OCI-LY7 (cell line): ENCODE results near the gene ZFP36L1. TPM values are rescaled to one million over a fixed set of nuclear protein-coding genes. Genes with fewer than 3 reads are reported as not detected.

Source experiments
- BruUV-seq: library from RNA; stranded (reverse); fragments of 400-500 nt; replicated peaks from 2 replicates; lab custom pipeline; 2021; lab: Mats Ljungman, UMichigan
- CTCF ChIA-PET: fragments of 300-600 bp; sonication (Branson Sonifier 250); formaldehyde crosslinking; loops from one replicate; lab custom pipeline; 2022; ENCODE audit warnings: antibody characterized with exemption; ENCODE audit not compliant: unreplicated experiment; lab: Charles Lee
- POLR2A ChIA-PET: fragments of 300-600 bp; sonication (Branson Sonifier 250); formaldehyde crosslinking; loops from one replicate; lab custom pipeline; 2022; ENCODE audit warnings: antibody characterized with exemption; lab: Charles Lee
- DNase-seq: peaks from one replicate; pipeline ENCODE4 v3.0.0-alpha.2; 2015; ENCODE audit warnings: low spot score
- H2AFZ ChIP-seq: fragments of 200-600 bp; sonication (generic), shearing (Covaris generic); 2 replicates; pipeline ENCODE4 v1.6.1; 2014; ENCODE audit warnings: mild to moderate bottlenecking, antibody characterized with exemption, low read length, moderate library complexity
- H3K27ac ChIP-seq: fragments of 200-600 bp; sonication (generic); 2 replicates; pipeline ENCODE4 v1.5.1; 2014; ENCODE audit warnings: mixed run types, low read depth, mild to moderate bottlenecking, moderate library complexity, low read length, inconsistent platforms; ENCODE audit not compliant: poor library complexity, severe bottlenecking
- H3K36me3 ChIP-seq: fragments of 200-600 bp; sonication (generic); 2 replicates; pipeline ENCODE4 v1.6.1; 2014; ENCODE audit warnings: mild to moderate bottlenecking, antibody characterized with exemption, low read length, moderate library complexity, mixed read lengths; ENCODE audit not compliant: insufficient read depth
- H3K4me1 ChIP-seq: fragments of 200-600 bp; sonication (generic); 2 replicates; pipeline ENCODE4 v1.5.1; 2014; ENCODE audit warnings: mild to moderate bottlenecking, low read length; ENCODE audit not compliant: insufficient read depth, poor library complexity, severe bottlenecking
- H3K4me2 ChIP-seq: fragments of 200-600 bp; sonication (generic); 2 replicates; pipeline ENCODE4 v1.6.1; 2014; ENCODE audit warnings: mild to moderate bottlenecking, low read length
- H3K4me3 ChIP-seq: fragments of 200-600 bp; sonication (generic); 2 replicates; pipeline ENCODE4 v1.5.1; 2014; ENCODE audit warnings: mild to moderate bottlenecking, low read depth, low read length; ENCODE audit not compliant: poor library complexity, severe bottlenecking
- H3K79me2 ChIP-seq: fragments of 200-600 bp; sonication (generic); 2 replicates; pipeline ENCODE4 v1.6.1; 2016; ENCODE audit warnings: low read depth, mild to moderate bottlenecking, low read length, moderate library complexity, mixed read lengths; ENCODE audit not compliant: insufficient read depth
- H3K9me2 ChIP-seq: fragments of 200-600 bp; sonication (generic); 2 replicates; pipeline ENCODE4 v1.6.1; 2016; ENCODE audit warnings: mild to moderate bottlenecking, low read length, mixed read lengths; ENCODE audit not compliant: insufficient read depth
- H3K9me3 ChIP-seq: fragments of 200-600 bp; sonication (generic); 2 replicates; pipeline ENCODE4 v1.6.1; 2014; ENCODE audit warnings: mild to moderate bottlenecking, mixed run types, low read length, mixed read lengths
- H4K20me1 ChIP-seq: fragments of 200-600 bp; sonication (generic); 2 replicates; pipeline ENCODE4 v1.6.1; 2014; ENCODE audit warnings: mild to moderate bottlenecking, antibody characterized with exemption, low read length, moderate library complexity, mixed read lengths; ENCODE audit not compliant: insufficient read depth
- CTCF ChIP-seq: fragments of 200-600 bp; sonication (generic); conservative IDR thresholded peaks from 2 replicates; pipeline ENCODE4 v1.5.1; 2014; ENCODE audit warnings: mild to moderate bottlenecking, antibody characterized with exemption, low read length, moderate library complexity, mixed read lengths
- EZH2phosphoT487 ChIP-seq: fragments of 200-600 bp; sonication (generic); IDR thresholded peaks from 2 replicates; pipeline ENCODE4 v1.6.1; 2018; ENCODE audit warnings: low read depth, borderline replicate concordance, mild to moderate bottlenecking, mixed run types, antibody characterized with exemption, low read length, moderate library complexity, mixed read lengths
- intact Hi-C: fragments of 100-400 bp; cut with micrococcal nuclease; formaldehyde crosslinking; loops from one replicate; pipeline ENCODE4 v1.10.0; 2022; ENCODE audit not compliant: unreplicated experiment
- total RNA-seq, 2 experiments: library from RNA; depleted of rRNA in 1 of 2; stranded (reverse); fragments of >200 nt in 1 of 2; shearing (Covaris generic) in 1 of 2; gene quantifications; 2 replicates each; pipeline ENCODE4 v1.2.3, GENCODE V29; 2014 to 2022

ZFP36L1 gene
- total RNA-seq, 2 experiments from 2014 or later, result 24.2 to 57.0 TPM

GRCh38 chr14:68753690-68754089 lies 39.2 kb downstream of the ZFP36L1 start:
- no peak for DNase-seq
- no peaks in the 10 kb centered on the region for H3K9me3 ChIP-seq
- H3K79me2 ChIP-seq, result no peaks in the 10 kb centered on the region
- BruUV-seq, result no TSS peak
- intact Hi-C loops, result no loop called here
- H4K20me1 ChIP-seq, result no peaks in the 10 kb centered on the region
- TF ChIP-seq EZH2phosphoT487 (no peak), CTCF (no peak)
- H3K4me1 ChIP-seq, result peaks cover 8% of the 10 kb centered on the region
- no peak overlapping the region for H3K27ac ChIP-seq
- ChIA-PET POLR2A (interaction anchor here (0.6 kb wide), 2 partner anchors 10 to 157 kb away, joined by 3 read pairs; no protein-coding TSS in a partner anchor), CTCF (no interaction called here)
- H3K9me2 ChIP-seq, result no peaks in the 10 kb centered on the region
- H3K36me3 ChIP-seq, result no peaks in the 10 kb centered on the region
- H3K4me2 ChIP-seq, result no peak overlapping the region
- no peak overlapping the region for H3K4me3 ChIP-seq
- no peak overlapping the region for H2AFZ ChIP-seq

- H3K79me2 ChIP-seq, result no peaks in the 10 kb centered on the region
- H3K9me2 ChIP-seq, result no peaks in the 10 kb centered on the region
- no peak overlapping the region for H2AFZ ChIP-seq
- no peaks in the 10 kb centered on the region for H3K9me3 ChIP-seq
- H3K4me1 ChIP-seq, result peaks cover 2% of the 10 kb centered on the region
- TF ChIP-seq CTCF, result no peak
- TF ChIP-seq EZH2phosphoT487, result no peak
- H3K27ac ChIP-seq, result no peak overlapping the region
- no TSS peak for BruUV-seq
- intact Hi-C loops, result no loop called here
- ChIA-PET POLR2A (interaction anchor here (0.7 to 0.8 kb wide), 2 partner anchors 69 to 473 kb away, joined by 3 read pairs; no protein-coding TSS in a partner anchor), CTCF (interaction anchor here (0.6 kb wide), 1 partner anchor 97 kb away, joined by 3 read pairs; no protein-coding TSS in a partner anchor)
- DNase-seq, result no peak
- H3K4me3 ChIP-seq, result no peak overlapping the region
- H4K20me1 ChIP-seq, result no peaks in the 10 kb centered on the region
- H3K36me3 ChIP-seq, result no peaks in the 10 kb centered on the region
- no peak overlapping the region for H3K4me2 ChIP-seq
Measured at GRCh38 chr14:68752271-68753006, 40.4 kb downstream of the ZFP36L1 start.
